GM19467 (cell line): ENCODE results near the gene USP54.

ENCODE experiments used
- ATAC-seq: cut with Tn5 transposase; IDR thresholded peaks from one replicate; pipeline ENCODE4 v1.9.1; 2021; ENCODE audit warnings: mild to moderate bottlenecking, moderate library complexity; ENCODE audit not compliant: unreplicated experiment

The USP54 gene

GRCh38 chr10:73529089-73529832, 61.9 kb downstream of the USP54 start:
- ATAC-seq = no peak

GRCh38 chr10:73522263-73522662, 68.9 kb downstream of the USP54 start:
- no peak for ATAC-seq

GRCh38 chr10:73519336-73519735, 71.8 kb downstream of the USP54 start:
- no peak for ATAC-seq

GRCh38 chr10:73517166-73517888, 73.8 kb downstream of the USP54 start:
- no peak for ATAC-seq

GRCh38 chr10:73512207-73512743, 78.9 kb downstream of the USP54 start:
- no peak for ATAC-seq

- ATAC-seq = no peak
These were observed 81.4 kb downstream of the USP54 start for GRCh38 chr10:73509695-73510094.

- no peak for ATAC-seq
These were observed 84.7 kb downstream of the USP54 start for GRCh38 chr10:73506491-73506890.

- ATAC-seq = no peak
These were observed 85.1 kb downstream of the USP54 start for GRCh38 chr10:73506074-73506473.

GRCh38 chr10:73503037-73503436, 88.1 kb downstream of the USP54 start:
- ATAC-seq = no peak

GRCh38 chr10:73501651-73502050, 89.5 kb downstream of the USP54 start:
- no peak for ATAC-seq

- ATAC-seq = no peak
These were observed 93.5 kb downstream of the USP54 start for GRCh38 chr10:73497623-73498022.

GRCh38 chr10:73495884-73496674, 95.1 kb downstream of the USP54 start, which contains the start of gene PPP3CB:
Gene PPP3CB, minus strand, starts transcription at chr10:73496024. Its CDS starts 135 bp downstream, at chr10:73495889.
- ATAC-seq = peak; percentile 39

GRCh38 chr10:73495226-73495883, 95.8 kb downstream of the USP54 start:
- peak; percentile 93 for ATAC-seq

- ATAC-seq = no peak
These were observed 96.3 kb downstream of the USP54 start for GRCh38 chr10:73494877-73495225.

- ATAC-seq = no peak
These were observed 96.9 kb downstream of the USP54 start for GRCh38 chr10:73494213-73494612.

- no peak for ATAC-seq
These were observed 97.4 kb downstream of the USP54 start for GRCh38 chr10:73493781-73494180.

GRCh38 chr10:73486601-73487000, 104.5 kb downstream of the USP54 start:
- no peak for ATAC-seq

- no peak for ATAC-seq
These were observed 105.8 kb downstream of the USP54 start for GRCh38 chr10:73485320-73485719.

GRCh38 chr10:73480158-73480557, 111.0 kb downstream of the USP54 start:
- ATAC-seq = no peak

GRCh38 chr10:73478636-73479035, 112.5 kb downstream of the USP54 start:
- no peak for ATAC-seq

- no peak for ATAC-seq
These were observed 119.9 kb downstream of the USP54 start for GRCh38 chr10:73471226-73471625.
